GM12875 (cell line): ENCODE measurements around the gene ZDHHC9.

Experiments
- H3K4me3 ChIP-seq: one replicate; pipeline ENCODE4 v1.5.1; 2011; ENCODE audit warnings: low read depth, low read length, control low read depth
- TF ChIP-seq, protein P1 (sequence below): IDR thresholded peaks from 2 replicates; pipeline ENCODE4 v1.5.1; 2011; ENCODE audit warnings: low read depth, mild to moderate bottlenecking, control low read depth, inconsistent platforms, low read length, moderate library complexity, borderline replicate concordance; ENCODE audit not compliant: insufficient read depth

ZDHHC9 gene

DNA sequence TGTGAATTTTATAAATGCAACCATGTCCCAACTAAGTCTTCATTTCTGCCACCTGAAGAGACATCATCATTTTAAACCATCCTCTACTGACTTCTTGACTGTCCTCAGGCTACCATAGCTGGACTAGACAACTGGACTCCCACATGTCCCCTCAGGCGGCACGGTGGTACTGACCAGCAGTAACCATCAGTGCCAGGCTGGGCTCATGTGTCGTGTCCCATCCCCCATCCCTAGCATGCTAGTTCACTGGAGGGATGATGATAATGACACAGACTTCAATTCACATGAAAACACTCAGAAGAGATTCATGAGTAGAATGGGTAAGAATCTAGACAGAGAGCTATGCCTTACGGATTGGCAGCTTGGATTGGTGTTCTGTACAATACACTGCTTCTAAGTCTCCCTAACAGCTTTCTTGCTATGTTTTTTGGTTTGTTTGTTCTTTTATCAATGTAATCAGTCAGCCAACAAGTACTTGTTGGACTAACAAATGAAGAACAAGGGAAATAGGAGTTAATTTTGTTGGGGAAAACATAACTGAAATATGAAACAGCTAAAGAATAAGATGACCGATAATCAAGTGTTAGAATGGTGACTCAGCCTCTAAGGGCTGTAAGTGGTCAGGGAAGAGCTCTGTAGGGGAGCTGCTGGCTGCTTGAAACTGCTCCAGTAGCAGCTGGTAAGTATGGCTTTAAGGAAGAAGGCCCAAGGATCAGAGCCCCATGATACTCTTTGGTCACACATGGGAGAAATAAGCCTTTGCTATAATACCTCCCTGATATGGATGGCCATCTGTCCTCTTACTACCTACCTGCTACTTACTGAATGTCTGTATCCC, 10.3 kb downstream of the ZDHHC9 start:
- TF ChIP-seq, protein P1, sequence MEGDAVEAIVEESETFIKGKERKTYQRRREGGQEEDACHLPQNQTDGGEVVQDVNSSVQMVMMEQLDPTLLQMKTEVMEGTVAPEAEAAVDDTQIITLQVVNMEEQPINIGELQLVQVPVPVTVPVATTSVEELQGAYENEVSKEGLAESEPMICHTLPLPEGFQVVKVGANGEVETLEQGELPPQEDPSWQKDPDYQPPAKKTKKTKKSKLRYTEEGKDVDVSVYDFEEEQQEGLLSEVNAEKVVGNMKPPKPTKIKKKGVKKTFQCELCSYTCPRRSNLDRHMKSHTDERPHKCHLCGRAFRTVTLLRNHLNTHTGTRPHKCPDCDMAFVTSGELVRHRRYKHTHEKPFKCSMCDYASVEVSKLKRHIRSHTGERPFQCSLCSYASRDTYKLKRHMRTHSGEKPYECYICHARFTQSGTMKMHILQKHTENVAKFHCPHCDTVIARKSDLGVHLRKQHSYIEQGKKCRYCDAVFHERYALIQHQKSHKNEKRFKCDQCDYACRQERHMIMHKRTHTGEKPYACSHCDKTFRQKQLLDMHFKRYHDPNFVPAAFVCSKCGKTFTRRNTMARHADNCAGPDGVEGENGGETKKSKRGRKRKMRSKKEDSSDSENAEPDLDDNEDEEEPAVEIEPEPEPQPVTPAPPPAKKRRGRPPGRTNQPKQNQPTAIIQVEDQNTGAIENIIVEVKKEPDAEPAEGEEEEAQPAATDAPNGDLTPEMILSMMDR: no peak

DNA sequence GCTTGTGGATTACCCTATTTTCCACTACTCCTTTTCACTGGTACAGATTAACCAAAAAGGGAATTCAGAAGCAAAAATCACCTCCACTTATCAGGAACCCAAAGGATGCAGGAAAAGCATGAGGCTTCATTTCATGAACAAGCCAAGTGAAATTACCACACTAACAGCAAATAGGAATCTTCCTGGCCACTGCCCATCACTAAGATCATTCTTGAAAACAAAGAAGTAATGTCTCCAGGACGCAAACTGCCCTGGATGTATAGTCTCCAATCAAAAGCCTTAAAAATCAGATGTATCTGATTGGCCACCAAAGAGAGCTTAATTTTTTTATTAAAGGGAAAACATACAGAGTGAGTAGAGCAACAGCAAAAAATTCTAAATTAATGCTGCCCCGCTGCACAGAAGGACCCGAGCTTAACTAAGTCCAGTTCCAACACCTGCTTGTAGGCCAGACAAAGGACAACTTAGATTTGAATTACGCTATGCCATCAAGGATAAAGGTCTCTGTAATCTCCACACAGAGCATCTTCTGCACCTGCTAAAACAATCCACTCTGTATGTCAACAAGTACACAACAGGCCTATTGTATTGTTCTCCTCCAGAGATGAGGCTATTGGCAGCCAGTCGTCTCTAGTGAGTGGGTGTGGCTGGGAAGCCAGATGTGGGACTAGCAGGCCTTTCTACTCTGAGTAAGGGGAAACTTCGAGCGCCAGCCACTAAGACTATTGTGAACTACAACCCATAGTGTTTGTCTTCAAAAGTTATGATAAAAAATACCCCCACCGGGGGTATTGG, 12.4 kb downstream of the ZDHHC9 start:
- TF ChIP-seq, protein P1: no peak
- H3K4me3 ChIP-seq: no peak overlapping the region

More for the DNA sequence above, 10.3 kb downstream of the ZDHHC9 start:
- H3K4me3 ChIP-seq: no peak overlapping the region

DNA sequence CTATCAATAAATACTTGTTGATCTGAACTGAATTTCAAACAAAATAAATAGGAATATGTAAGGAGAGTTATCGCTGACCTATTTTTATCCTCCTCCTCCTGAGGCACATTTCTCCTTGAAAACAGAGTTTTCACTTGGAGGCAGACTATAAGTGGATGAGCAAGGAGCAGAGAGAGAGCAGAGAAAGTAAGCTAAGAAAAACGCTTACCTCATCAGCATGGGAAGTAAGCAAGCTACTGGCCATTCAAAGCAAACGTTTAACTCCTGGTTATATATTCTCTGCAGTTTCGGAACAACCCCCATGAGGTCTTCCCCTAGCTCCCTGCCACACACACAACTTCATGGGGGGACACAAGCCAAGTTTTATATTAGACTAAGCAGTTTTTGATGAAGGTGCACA, 13.2 kb downstream of the ZDHHC9 start:
- TF ChIP-seq, protein P1: no peak
- no peak overlapping the region for H3K4me3 ChIP-seq

DNA sequence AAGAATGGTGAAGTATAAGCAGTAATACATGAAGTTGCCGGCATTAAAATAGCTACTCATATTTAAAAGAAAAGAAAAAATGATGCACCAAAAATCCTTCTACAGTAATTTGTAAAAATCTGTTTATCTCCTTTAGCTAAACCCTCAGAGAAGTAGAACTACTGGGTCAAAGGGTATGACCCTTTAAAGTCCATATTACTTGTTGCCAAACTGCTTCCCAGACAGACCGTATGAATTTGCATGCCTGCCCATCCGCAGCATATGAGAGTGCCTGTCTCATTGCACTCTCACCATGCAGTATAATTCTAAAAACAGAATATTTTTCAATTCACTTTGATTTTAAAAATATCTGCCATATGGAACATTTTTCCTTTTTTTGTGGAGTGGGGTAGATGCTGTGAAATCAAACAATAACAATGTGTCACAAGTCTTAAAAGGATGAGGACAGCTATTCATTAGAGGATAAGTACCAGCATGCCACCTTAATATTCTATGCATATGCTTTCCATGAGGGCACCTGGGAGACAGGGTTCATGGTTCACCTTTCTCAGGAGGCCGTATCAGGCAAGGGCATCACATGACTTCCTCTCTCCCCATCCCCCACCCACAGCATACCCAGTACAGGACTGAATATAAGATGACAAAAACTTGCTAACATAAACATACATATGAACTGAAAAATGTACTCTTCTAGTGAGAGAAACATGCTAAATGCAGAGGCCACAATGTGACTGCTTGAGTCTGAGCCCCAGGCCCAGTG, 17.8 kb downstream of the ZDHHC9 start:
- TF ChIP-seq, protein P1: no peak
- no peak overlapping the region for H3K4me3 ChIP-seq

DNA sequence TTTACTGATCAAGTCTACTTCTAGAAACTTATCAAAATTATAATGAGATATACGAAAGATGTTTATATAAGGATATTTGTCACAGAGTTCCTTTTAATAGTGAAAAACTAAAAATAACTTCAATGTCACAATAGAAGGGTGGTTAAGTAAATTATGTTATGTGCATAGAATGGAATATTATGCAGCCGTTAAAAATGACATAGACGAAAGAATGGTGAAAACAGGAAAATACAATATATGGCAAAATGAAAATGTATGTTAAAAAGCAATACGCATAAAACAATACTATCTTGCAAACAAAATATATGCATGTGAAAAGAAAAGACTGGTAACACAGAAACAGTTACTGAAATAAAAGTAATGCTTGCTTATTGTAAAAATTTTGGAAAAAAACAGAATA, 19.1 kb downstream of the ZDHHC9 start:
- TF ChIP-seq, protein P1: no peak
- H3K4me3 ChIP-seq: no peak overlapping the region

DNA sequence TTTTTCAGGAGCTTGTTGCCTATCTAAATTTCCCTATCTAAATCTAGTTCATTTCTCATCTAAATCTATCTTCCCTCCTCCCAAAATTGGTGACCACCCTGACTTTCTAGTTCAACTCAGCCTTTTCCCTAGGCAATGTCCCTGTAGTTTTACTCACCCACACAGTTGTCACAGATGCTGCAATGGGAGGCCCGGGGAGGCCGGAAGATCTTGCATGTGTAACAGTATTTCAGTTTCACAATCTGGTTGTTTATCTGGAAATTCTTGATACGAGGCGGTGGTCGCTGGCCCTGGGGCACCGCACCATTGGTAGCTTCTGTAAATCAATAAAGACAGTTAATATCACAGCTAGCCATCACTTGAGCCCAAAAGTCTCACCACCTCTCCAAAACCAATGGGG, 20.2 kb downstream of the ZDHHC9 start:
- H3K4me3 ChIP-seq: no peak overlapping the region
- TF ChIP-seq, protein P1: no peak
